Gastrocnemius medialis (tissue), 4 donors: Measurements from ENCODE around the gene HUS1B.

ENCODE experiments used
- CTCF ChIP-seq, 5 experiments: fragments of 450-650 bp in 3 of 5; fragments of 200-600 bp in 2 of 5; sonication (generic) in 2 of 5; IDR thresholded peaks in 4 of 5; conservative IDR thresholded peaks in 1 of 5; 1 replicate in 4 of 5; 2 replicates in 1 of 5; pipeline ENCODE4 v1.5.1; 2016 to 2019; ENCODE audit warnings: antibody characterized with exemption in 5 of 5, mild to moderate bottlenecking in 3 of 5, moderate library complexity in 3 of 5
- POLR2A ChIP-seq, 2 donors: fragments of 450-650 bp; IDR thresholded peaks; one replicate each; pipeline ENCODE4 v1.6.1; 2017; ENCODE audit warnings: antibody characterized with exemption in 2 of 2, mild to moderate bottlenecking in 2 of 2, moderate library complexity in 2 of 2

DNA sequence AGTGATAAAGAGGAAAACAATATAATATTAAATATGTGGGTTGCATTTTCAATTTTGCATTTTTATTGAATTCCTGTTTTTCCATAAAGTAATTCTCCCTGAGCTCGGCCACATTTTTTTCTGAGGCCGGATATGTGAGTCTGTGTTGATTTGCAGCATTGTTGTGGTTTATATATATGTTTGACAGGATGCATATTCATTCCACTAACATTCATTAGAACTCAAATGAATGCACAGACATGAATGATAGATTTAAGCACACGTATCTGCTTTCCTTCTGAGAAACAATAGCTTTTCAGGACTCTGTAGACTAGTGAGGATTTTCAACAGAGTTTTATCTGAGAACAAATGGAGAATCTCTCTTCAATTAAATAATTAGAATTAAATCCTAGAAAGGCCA is 46.7 kb upstream of the HUS1B start:
- TF ChIP-seq POLR2A (IDR thresholded peaks at IDR 0.05), result no peak
- TF ChIP-seq CTCF (IDR thresholded peaks at IDR 0.05 in 4 of 5, conservative IDR thresholded peaks at IDR 0.05 in 1 of 5), result no peak
